ENCODE results near the gene RCAN3.

- TF ChIP-seq CTCF (IDR thresholded peaks at IDR 0.05) (no peak), ZFX (IDR thresholded peaks at IDR 0.05; ENCODE audit: borderline replicate concordance) (no peak)
Observed at GRCh38 chr1:24588573-24588972, 85.9 kb downstream of the RCAN3 start.

All from 22Rv1 (cell line).